MCF 10A (cell line): Measurements from ENCODE around the gene PLG. TPM values are rescaled to one million over a fixed set of nuclear protein-coding genes. Genes with fewer than 3 reads are reported as not detected.
"Not testable (repeated sequence)": the region's sequence is repeated elsewhere in the genome, so short reads cannot be mapped to it uniquely, and the experiment has no call there.

Source experiments
- BruUV-seq: library from RNA; stranded (reverse); fragments of 400-500 nt; replicated peaks from 2 replicates; lab custom pipeline; 2021; lab: Mats Ljungman, UMichigan
- CTCF ChIA-PET: fragments of 300-600 bp; sonication (Branson Sonifier 250); formaldehyde crosslinking; extraction: SDS; loops from one replicate; lab custom pipeline; 2021; ENCODE audit warnings: antibody characterized with exemption, inconsistent platforms; lab: Yijun Ruan, JAX
- POLR2A ChIA-PET: fragments of 300-600, 350-650 bp; sonication (Branson Sonifier 250); formaldehyde crosslinking; extraction: SDS; loops from one replicate; lab custom pipeline; 2020; ENCODE audit warnings: antibody characterized with exemption, inconsistent platforms; lab: Yijun Ruan, JAX
- DNase-seq: peaks from one replicate; pipeline ENCODE4 v3.0.0-alpha.2; 2018; ENCODE audit not compliant: unreplicated experiment
- H3K27ac Mint-ChIP-seq: one replicate; pipeline ENCODE4 v1.8.0; 2022; ENCODE audit warnings: mild to moderate bottlenecking, low read depth, mixed read lengths; ENCODE audit not compliant: unreplicated experiment
- H3K27me3 Mint-ChIP-seq: one replicate; pipeline ENCODE4 v1.8.0; 2022; ENCODE audit warnings: mixed read lengths; ENCODE audit not compliant: insufficient read depth, unreplicated experiment
- H3K36me3 Mint-ChIP-seq: one replicate; pipeline ENCODE4 v1.8.0; 2022; ENCODE audit warnings: mild to moderate bottlenecking, moderate library complexity, mixed read lengths; ENCODE audit not compliant: insufficient read depth, unreplicated experiment
- H3K4me1 Mint-ChIP-seq: one replicate; pipeline ENCODE4 v1.8.0; 2022; ENCODE audit warnings: mixed read lengths; ENCODE audit not compliant: insufficient read depth, unreplicated experiment
- H3K4me3 Mint-ChIP-seq: one replicate; pipeline ENCODE4 v1.8.0; 2022; ENCODE audit warnings: mild to moderate bottlenecking, moderate library complexity, mixed read lengths; ENCODE audit not compliant: unreplicated experiment
- H3K9me3 Mint-ChIP-seq: one replicate; pipeline ENCODE4 v1.8.0; 2022; ENCODE audit warnings: mixed read lengths; ENCODE audit not compliant: unreplicated experiment
- CTCF ChIP-seq: fragments of 200-600 bp; IDR thresholded peaks from one replicate; pipeline ENCODE4 v1.8.0; 2022; ENCODE audit warnings: antibody characterized with exemption, mild to moderate bottlenecking; ENCODE audit not compliant: unreplicated experiment
- intact Hi-C: fragments of 100-400 bp; cut with micrococcal nuclease; formaldehyde crosslinking; loops from 2 replicates; pipeline ENCODE4 v1.14.1; 2022
- total RNA-seq: library from RNA; stranded (reverse); gene quantifications from 2 replicates; pipeline ENCODE4 v1.2.3, GENCODE V29; 2022

PLG gene
- total RNA-seq, 1 experiment from 2014 or later: not detected

GRCh38 chr6:160678230-160678629 lies 23.8 kb upstream of the PLG start:
- Mint-ChIP-seq H3K27me3 (peaks cover 31% of the 10 kb centered on the region), H3K4me3 (no peak overlapping the region), H3K36me3 (no peaks in the 10 kb centered on the region), H3K9me3 (peaks cover 5% of the 10 kb centered on the region), H3K27ac (no peak overlapping the region), H3K4me1 (no peaks in the 10 kb centered on the region)
- no peak for DNase-seq
- TF ChIP-seq CTCF: no peak
- ChIA-PET CTCF (interaction anchor here (0.6 to 1.2 kb wide), 3 partner anchors 11 to 143 kb away, joined by 3 to 4 read pairs (median 4); no protein-coding TSS in a partner anchor), POLR2A (no interaction called here)
- intact Hi-C loops: no loop called here
- BruUV-seq: no TSS peak

- ChIA-PET CTCF (interaction anchor here (0.6 to 1.2 kb wide), 2 partner anchors 13 to 144 kb away, joined by 3 to 4 read pairs; no protein-coding TSS in a partner anchor), POLR2A (no interaction called here)
- H3K9me3 Mint-ChIP-seq: no peaks in the 10 kb centered on the region
- peaks cover 24% of the 10 kb centered on the region for H3K27me3 Mint-ChIP-seq
- no TSS peak for BruUV-seq
- no peak overlapping the region for H3K27ac Mint-ChIP-seq
- no peak for TF ChIP-seq CTCF
- no peak for DNase-seq
- no peaks in the 10 kb centered on the region for H3K36me3 Mint-ChIP-seq
- intact Hi-C loops: no loop called here
- H3K4me3 Mint-ChIP-seq: no peak overlapping the region
- no peaks in the 10 kb centered on the region for H3K4me1 Mint-ChIP-seq
These were observed 23.2 kb upstream of the PLG start for GRCh38 chr6:160678744-160679401.

GRCh38 chr6:160679402-160679769 lies 22.7 kb upstream of the PLG start:
- BruUV-seq: no TSS peak
- Mint-ChIP-seq H3K4me3 (no peak overlapping the region), H3K27me3 (peaks cover 19% of the 10 kb centered on the region), H3K27ac (no peak overlapping the region), H3K36me3 (no peaks in the 10 kb centered on the region), H3K9me3 (no peaks in the 10 kb centered on the region), H3K4me1 (no peaks in the 10 kb centered on the region)
- CTCF ChIA-PET: no interaction called here
- TF ChIP-seq CTCF: no peak
- POLR2A ChIA-PET: no interaction called here
- DNase-seq: no peak
- intact Hi-C loops: no loop called here

- POLR2A ChIA-PET, H3K36me3 Mint-ChIP-seq, CTCF ChIA-PET, H3K4me3 Mint-ChIP-seq, BruUV-seq, H3K4me1 Mint-ChIP-seq, intact Hi-C loops, H3K27ac Mint-ChIP-seq, H3K27me3 Mint-ChIP-seq, DNase-seq, H3K9me3 Mint-ChIP-seq: not testable (repeated sequence)
These were observed 16.8 kb upstream of the PLG start for GRCh38 chr6:160685101-160685761.
